MM.1S (cell line): ENCODE data around the gene PEX13.

Experiments used
- DNase-seq: peaks from one replicate; pipeline ENCODE4 v3.0.0-alpha.2; 2015
- H2AFZ ChIP-seq: fragments of 300-600 bp; sonication (generic); 2 replicates; pipeline ENCODE4 v1.6.0; 2016; ENCODE audit warnings: antibody characterized with exemption, low read length
- H3F3A ChIP-seq: fragments of 300-600 bp; sonication (generic); 2 replicates; pipeline ENCODE4 v1.6.1; 2016; ENCODE audit warnings: mild to moderate bottlenecking, antibody characterized with exemption, low read length, moderate library complexity, mixed read lengths; ENCODE audit not compliant: insufficient read depth
- H3K27ac ChIP-seq: fragments of 300-600 bp; sonication (generic); 2 replicates; pipeline ENCODE4 v1.5.1; 2016; ENCODE audit warnings: mild to moderate bottlenecking, low read length
- H3K27me3 ChIP-seq: fragments of 300-600 bp; sonication (generic); replicated peaks from 2 replicates; pipeline ENCODE4 v1.6.0; 2016; ENCODE audit warnings: low read length; ENCODE audit not compliant: insufficient read depth
- H3K36me3 ChIP-seq: fragments of 300-600 bp; sonication (generic); replicated peaks from 2 replicates; pipeline ENCODE4 v1.6.1; 2016; ENCODE audit warnings: mild to moderate bottlenecking, low read length, mixed read lengths; ENCODE audit not compliant: insufficient read depth
- H3K4me1 ChIP-seq: fragments of 300-600 bp; sonication (generic); 2 replicates; pipeline ENCODE4 v1.6.1; 2016; ENCODE audit warnings: low read length, mixed read lengths
- H3K4me2 ChIP-seq: fragments of 300-600 bp; sonication (generic); 2 replicates; pipeline ENCODE4 v1.6.0; 2016; ENCODE audit warnings: low read depth, low read length
- H3K4me3 ChIP-seq: fragments of 300-600 bp; sonication (generic); 2 replicates; pipeline ENCODE4 v1.5.1; 2016; ENCODE audit warnings: low read length, mixed read lengths
- H3K79me2 ChIP-seq: fragments of 300-600 bp; sonication (generic); 2 replicates; pipeline ENCODE4 v1.6.1; 2016; ENCODE audit warnings: mixed run types, low read length, mixed read lengths
- H3K9ac ChIP-seq: fragments of 300-600 bp; sonication (generic); 2 replicates; pipeline ENCODE4 v1.6.1; 2016; ENCODE audit warnings: low read length, mixed read lengths
- H3K9me2 ChIP-seq: fragments of 300-600 bp; sonication (generic); replicated peaks from 2 replicates; pipeline ENCODE4 v1.6.1; 2016; ENCODE audit warnings: mild to moderate bottlenecking, low read length, mixed read lengths; ENCODE audit not compliant: insufficient read depth
- H3K9me3 ChIP-seq: fragments of 300-600 bp; sonication (generic); replicated peaks from 2 replicates; pipeline ENCODE4 v1.6.1; 2016; ENCODE audit warnings: mild to moderate bottlenecking, low read length, mixed read lengths; ENCODE audit not compliant: insufficient read depth
- H4K20me1 ChIP-seq: fragments of 300-600 bp; sonication (generic); 2 replicates; pipeline ENCODE4 v1.6.1; 2016; ENCODE audit warnings: mild to moderate bottlenecking, low read length, moderate library complexity, mixed read lengths; ENCODE audit not compliant: insufficient read depth
- EZH2 ChIP-seq: fragments of 300-600 bp; sonication (generic); optimal IDR thresholded peaks from 2 replicates; pipeline ENCODE3; 2017; ENCODE audit warnings: low read depth, mild to moderate bottlenecking, antibody characterized with exemption, low read length, mixed read lengths
- EZH2phosphoT487 ChIP-seq: fragments of 300-600 bp; sonication (generic); IDR thresholded peaks from 2 replicates; pipeline ENCODE4 v1.6.1; 2018; ENCODE audit warnings: antibody characterized with exemption, low read length
- TF ChIP-seq, protein P1 (sequence below): fragments of 300-600 bp; sonication (generic); IDR thresholded peaks from 2 replicates; pipeline ENCODE4 v1.5.1; 2016; ENCODE audit warnings: antibody characterized with exemption, low read length, mixed read lengths

PEX13 gene

DNA sequence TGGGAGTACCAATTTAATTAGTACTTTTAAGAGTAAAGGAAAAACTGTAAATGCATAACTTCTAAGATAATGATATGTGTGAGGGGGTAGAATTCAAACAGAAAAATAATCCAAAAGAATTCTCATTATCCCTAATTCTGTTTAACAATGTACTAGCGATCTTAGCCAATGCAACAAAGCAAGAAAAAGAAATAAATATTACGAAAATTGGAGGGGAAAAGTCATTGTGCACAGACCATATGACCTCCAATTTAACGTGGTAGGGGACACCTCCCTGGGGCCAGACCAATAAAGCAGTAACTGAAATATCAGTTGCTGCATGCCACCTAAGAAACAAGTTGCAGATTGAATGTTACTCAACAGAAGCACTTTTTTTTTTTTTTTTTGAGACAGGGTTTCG lies 25.9 kb upstream of the PEX13 start:
- no peak overlapping the region for H3K4me3 ChIP-seq
- TF ChIP-seq, protein P1, sequence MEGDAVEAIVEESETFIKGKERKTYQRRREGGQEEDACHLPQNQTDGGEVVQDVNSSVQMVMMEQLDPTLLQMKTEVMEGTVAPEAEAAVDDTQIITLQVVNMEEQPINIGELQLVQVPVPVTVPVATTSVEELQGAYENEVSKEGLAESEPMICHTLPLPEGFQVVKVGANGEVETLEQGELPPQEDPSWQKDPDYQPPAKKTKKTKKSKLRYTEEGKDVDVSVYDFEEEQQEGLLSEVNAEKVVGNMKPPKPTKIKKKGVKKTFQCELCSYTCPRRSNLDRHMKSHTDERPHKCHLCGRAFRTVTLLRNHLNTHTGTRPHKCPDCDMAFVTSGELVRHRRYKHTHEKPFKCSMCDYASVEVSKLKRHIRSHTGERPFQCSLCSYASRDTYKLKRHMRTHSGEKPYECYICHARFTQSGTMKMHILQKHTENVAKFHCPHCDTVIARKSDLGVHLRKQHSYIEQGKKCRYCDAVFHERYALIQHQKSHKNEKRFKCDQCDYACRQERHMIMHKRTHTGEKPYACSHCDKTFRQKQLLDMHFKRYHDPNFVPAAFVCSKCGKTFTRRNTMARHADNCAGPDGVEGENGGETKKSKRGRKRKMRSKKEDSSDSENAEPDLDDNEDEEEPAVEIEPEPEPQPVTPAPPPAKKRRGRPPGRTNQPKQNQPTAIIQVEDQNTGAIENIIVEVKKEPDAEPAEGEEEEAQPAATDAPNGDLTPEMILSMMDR = no peak
- TF ChIP-seq EZH2phosphoT487 (no peak), EZH2 (no peak)
- DNase-seq = no peak
- no peak overlapping the region for H3K4me2 ChIP-seq
- H3K4me1 ChIP-seq = peaks cover 3% of the 10 kb centered on the region; the same call in 1 of the 2 replicates
- no peaks in the 10 kb centered on the region for H3K36me3 ChIP-seq
- H3K27me3 ChIP-seq = no peaks in the 10 kb centered on the region
- H3K9ac ChIP-seq = no peak overlapping the region
- no peaks in the 10 kb centered on the region for H3K9me3 ChIP-seq
- no peaks in the 10 kb centered on the region for H3K9me2 ChIP-seq
- H3F3A ChIP-seq = peaks cover 8% of the 10 kb centered on the region
- no peak overlapping the region for H3K27ac ChIP-seq
- no peaks in the 10 kb centered on the region for H3K79me2 ChIP-seq
- no peaks in the 10 kb centered on the region for H4K20me1 ChIP-seq
- H2AFZ ChIP-seq = no peak overlapping the region

DNA sequence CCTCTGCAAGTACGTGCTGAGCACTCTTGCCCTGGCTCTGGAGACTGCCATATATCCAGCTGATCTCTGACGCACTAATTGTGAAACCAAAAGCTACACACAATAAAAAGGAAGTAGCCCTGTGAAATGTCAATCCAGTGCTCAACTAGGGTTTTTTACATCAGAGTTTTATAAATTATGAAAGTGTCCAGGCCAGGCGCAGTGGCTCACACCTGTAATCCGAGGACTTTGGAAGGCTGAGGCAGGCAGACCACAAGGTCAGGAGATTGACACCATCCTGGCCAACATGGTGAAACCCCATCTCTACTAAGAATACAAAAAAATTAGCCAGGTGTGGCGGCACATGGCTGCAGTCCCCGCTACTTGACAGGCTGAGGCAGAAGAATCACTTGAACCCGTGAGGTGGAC lies 24.5 kb upstream of the PEX13 start:
- no peaks in the 10 kb centered on the region for H3K9me3 ChIP-seq
- peak overlapping the region; percentile 59; the same call in 1 of the 2 replicates for H3K4me2 ChIP-seq
- peak overlapping the region; percentile 30; the same call in 1 of the 2 replicates for H3K4me3 ChIP-seq
- no peaks in the 10 kb centered on the region for H3K27me3 ChIP-seq
- H3K4me1 ChIP-seq = peaks cover 3% of the 10 kb centered on the region; the same call in 1 of the 2 replicates
- H3K9ac ChIP-seq = peak overlapping the region; percentile 42; the same call in 1 of the 2 replicates
- peak overlapping the region; percentile 71 for H3K27ac ChIP-seq
- no peaks in the 10 kb centered on the region for H4K20me1 ChIP-seq
- peak overlapping the region; percentile 28; the same call in 1 of the 2 replicates for H2AFZ ChIP-seq
- H3K36me3 ChIP-seq = no peaks in the 10 kb centered on the region
- H3K79me2 ChIP-seq = no peaks in the 10 kb centered on the region
- TF ChIP-seq EZH2 (no peak), EZH2phosphoT487 (no peak)
- TF ChIP-seq, protein P1 = no peak
- DNase-seq = peak; percentile 94
- peaks cover 8% of the 10 kb centered on the region for H3F3A ChIP-seq
- H3K9me2 ChIP-seq = no peaks in the 10 kb centered on the region

DNA sequence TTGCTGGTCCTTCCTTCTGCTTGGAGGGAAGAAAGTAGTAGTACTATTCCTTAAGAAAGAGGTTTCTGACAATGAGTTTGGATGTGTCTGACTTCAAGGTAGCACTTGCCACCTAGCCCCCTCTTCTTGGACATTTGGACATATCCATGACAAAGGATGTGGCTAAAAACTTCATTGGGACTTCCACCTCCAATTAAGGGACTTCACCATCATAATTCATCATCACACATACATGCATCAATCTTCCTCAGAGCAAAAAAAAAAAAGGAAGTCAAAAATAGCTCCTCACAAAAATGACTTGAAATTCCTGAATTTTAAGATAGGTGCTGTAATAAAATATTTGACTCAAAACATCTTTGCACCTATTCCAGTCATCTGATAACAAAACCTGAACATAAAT lies 23.4 kb upstream of the PEX13 start:
- DNase-seq = no peak

More for the DNA sequence above, 23.4 kb upstream of the PEX13 start:
- Histone ChIP-seq H2AFZ (no peak overlapping the region), H3K4me3 (no peak overlapping the region), H3K4me1 (peaks cover 3% of the 10 kb centered on the region; the same call in 1 of the 2 replicates), H3K4me2 (no peak overlapping the region), H3K27me3 (no peaks in the 10 kb centered on the region), H3F3A (peaks cover 8% of the 10 kb centered on the region), H3K9me3 (no peaks in the 10 kb centered on the region), H3K27ac (no peak overlapping the region), H4K20me1 (no peaks in the 10 kb centered on the region), H3K9me2 (no peaks in the 10 kb centered on the region), H3K9ac (no peak overlapping the region), H3K79me2 (no peaks in the 10 kb centered on the region), H3K36me3 (no peaks in the 10 kb centered on the region)
- TF ChIP-seq EZH2phosphoT487 (no peak), EZH2 (no peak)
- TF ChIP-seq, protein P1 = no peak
